Kidney (tissue), 14 donors: ENCODE data around the gene PCDH20. TPM values are rescaled to one million over a fixed set of nuclear protein-coding genes. Genes with fewer than 3 reads are reported as not detected.

Source experiments
- DNase-seq, 5 donors: peaks; one replicate each; pipeline ENCODE4 v3.0.0-alpha.2; 2013 to 2020
- FAIRE-seq: peaks from 2 replicates; lab custom pipeline; 2012; peaks lifted over from hg19 to GRCh38; lab: Jason Lieb, UNC
- H3K27ac ChIP-seq, 2 donors: one replicate each; pipeline ENCODE4 v1.7.0; 2013; ENCODE audit warnings: low read depth in 2 of 2, low read length in 2 of 2, inconsistent platforms in 1 of 2
- H3K27me3 ChIP-seq: one replicate; pipeline ENCODE4 v1.7.1; 2013; ENCODE audit warnings: low read length, inconsistent platforms; ENCODE audit not compliant: control insufficient read depth, insufficient read depth
- H3K36me3 ChIP-seq, 3 donors: one replicate each; pipeline versions ENCODE4 v1.7.0 to v1.7.1; 2013; ENCODE audit warnings: low read length in 3 of 3, control low read depth in 1 of 3, inconsistent platforms in 1 of 3; ENCODE audit not compliant: insufficient read depth in 3 of 3, control insufficient read depth in 2 of 3
- H3K4me1 ChIP-seq, 3 donors: one replicate each; pipeline versions ENCODE4 v1.7.0 to v1.7.1; 2013; ENCODE audit warnings: low read length in 3 of 3, inconsistent platforms in 1 of 3, low read depth in 1 of 3; ENCODE audit not compliant: control insufficient read depth in 2 of 3, insufficient read depth in 2 of 3
- H3K4me3 ChIP-seq, 3 donors: one replicate each; pipeline versions ENCODE4 v1.7.0 to v1.8.1; 2013; ENCODE audit warnings: low read length in 3 of 3, control low read depth in 1 of 3, inconsistent platforms in 1 of 3
- H3K9ac ChIP-seq, 3 donors: one replicate each; pipeline versions ENCODE4 v1.7.0 to v1.7.1; 2013; ENCODE audit warnings: low read length in 3 of 3, control low read depth in 1 of 3, inconsistent platforms in 1 of 3
- H3K9me3 ChIP-seq, 3 donors: one replicate each; pipeline versions ENCODE4 v1.7.0 to v1.7.1; 2013; ENCODE audit warnings: low read length in 3 of 3, control low read depth in 1 of 3, inconsistent platforms in 1 of 3; ENCODE audit not compliant: control insufficient read depth in 2 of 3, insufficient read depth in 1 of 3
- CTCF ChIP-seq: IDR thresholded peaks from 3 replicates; pipeline ENCODE4 v1.5.1; 2012; ENCODE audit warnings: mild to moderate bottlenecking, moderate library complexity, borderline replicate concordance; ENCODE audit not compliant: insufficient read depth; ENCODE audit errors: extremely low read depth
- intact Hi-C: fragments of 100-400 bp; cut with DNase I; formaldehyde crosslinking; loops from one replicate; pipeline ENCODE4 v1.11.1; 2022
- polyA plus RNA-seq: library from polyadenylated mRNA; stranded (reverse); fragments of 350-450 nt; fragmentation: Illumina TruSeq; extraction: RNeasy Lipid Tissue Mini Kit (QIAGEN cat#74804); gene quantifications from one replicate; pipeline ENCODE4 v1.2.3, GENCODE V29; 2014; ENCODE audit warnings: low read depth, low replicate concordance; ENCODE audit not compliant: insufficient read depth
- total RNA-seq: library from RNA; stranded (reverse); fragmentation: NEBNext Ultra II Directional; extraction: Animal tissue kit (Norgen Biotek cat#: 25700); gene quantifications from one replicate; pipeline ENCODE4 v1.2.1, GENCODE V29; 2021
- donor health status: control.
- donor health status: control.
- donor health status: control.
- donor health status: control.
- donor health status: control.
- donor health status: DM: yes; HTN: yes; CAD: no.
- donor health status: Normal renal cell carcinoma (clear cell type).

Gene PCDH20
- total and polyA plus RNA-seq, 2 donors from 2014 or later = 0.45 to 3.0 TPM

GRCh38 chr13:61406275-61406674 lies 9.4 kb downstream of the PCDH20 start:
- intact Hi-C loops = no loop called here
- TF ChIP-seq CTCF = no peak
- no peak overlapping the region for H3K4me3 ChIP-seq
- FAIRE-seq = no peak
- H3K9ac ChIP-seq = no peak overlapping the region
- no peaks in the 10 kb centered on the region for H3K36me3 ChIP-seq
- H3K27me3 ChIP-seq = no peaks in the 10 kb centered on the region
- DNase-seq = no peak
- no peak overlapping the region for H3K27ac ChIP-seq
- no peaks in the 10 kb centered on the region for H3K9me3 ChIP-seq
- H3K4me1 ChIP-seq = no peaks in the 10 kb centered on the region

GRCh38 chr13:61396121-61396520 lies 19.5 kb downstream of the PCDH20 start:
- H3K4me3 ChIP-seq = no peak overlapping the region
- intact Hi-C loops = no loop called here
- no peak for FAIRE-seq
- H3K9ac ChIP-seq = no peak overlapping the region
- TF ChIP-seq CTCF = no peak
- no peaks in the 10 kb centered on the region for H3K9me3 ChIP-seq
- no peaks in the 10 kb centered on the region for H3K4me1 ChIP-seq
- H3K36me3 ChIP-seq = no peaks in the 10 kb centered on the region
- no peak for DNase-seq
- H3K27me3 ChIP-seq = no peaks in the 10 kb centered on the region
- no peak overlapping the region for H3K27ac ChIP-seq

GRCh38 chr13:61391426-61391825 lies 24.2 kb downstream of the PCDH20 start:
- Histone ChIP-seq H3K4me3 (no peak overlapping the region), H3K27ac (no peak overlapping the region), H3K27me3 (no peaks in the 10 kb centered on the region), H3K9me3 (no peaks in the 10 kb centered on the region), H3K36me3 (no peaks in the 10 kb centered on the region), H3K4me1 (no peaks in the 10 kb centered on the region), H3K9ac (no peak overlapping the region)
- DNase-seq (no peak), FAIRE-seq (no peak)
- no peak for TF ChIP-seq CTCF
- intact Hi-C loops = no loop called here

GRCh38 chr13:61387694-61388093 lies 28.0 kb downstream of the PCDH20 start:
- H3K9me3 ChIP-seq = no peaks in the 10 kb centered on the region
- no peak overlapping the region for H3K27ac ChIP-seq
- no peak for DNase-seq
- H3K4me1 ChIP-seq = no peaks in the 10 kb centered on the region
- TF ChIP-seq CTCF = no peak
- H3K9ac ChIP-seq = no peak overlapping the region
- intact Hi-C loops = no loop called here
- H3K36me3 ChIP-seq = no peaks in the 10 kb centered on the region
- H3K27me3 ChIP-seq = no peaks in the 10 kb centered on the region
- FAIRE-seq = no peak
- no peak overlapping the region for H3K4me3 ChIP-seq
